BLaER1 (cell line): ENCODE data around the gene RSAD2.
"Not testable (repeated sequence)": the region's sequence is repeated elsewhere in the genome, so short reads cannot be mapped to it uniquely, and the experiment has no call there.

Source experiments
- H3K27ac ChIP-seq: shearing (Covaris generic); formaldehyde crosslinking; 2 replicates; pipeline ENCODE4 v1.8.1; 2022
- H3K27me3 ChIP-seq: shearing (Covaris generic); formaldehyde crosslinking; 2 replicates; pipeline ENCODE4 v1.8.1; 2022
- H3K36me3 ChIP-seq: shearing (Covaris generic); formaldehyde crosslinking; 2 replicates; pipeline ENCODE4 v1.8.1; 2022
- H3K4me1 ChIP-seq: shearing (Covaris generic); formaldehyde crosslinking; 2 replicates; pipeline ENCODE4 v1.8.1; 2022
- H3K4me2 ChIP-seq: shearing (Covaris generic); formaldehyde crosslinking; 2 replicates; pipeline ENCODE4 v1.8.1; 2022
- H3K4me3 ChIP-seq: shearing (Covaris generic); formaldehyde crosslinking; 2 replicates; pipeline ENCODE4 v1.8.1; 2022
- H3K9ac ChIP-seq: shearing (Covaris generic); formaldehyde crosslinking; 2 replicates; pipeline ENCODE4 v1.8.1; 2022
- H3K9me3 ChIP-seq: shearing (Covaris generic); formaldehyde crosslinking; 2 replicates; pipeline ENCODE4 v1.8.1; 2022
- H4K20me1 ChIP-seq: shearing (Covaris generic); formaldehyde crosslinking; 2 replicates; pipeline ENCODE4 v1.8.1; 2022
- Cebpa-rat ChIP-seq: shearing (Covaris generic); IDR thresholded peaks from 2 replicates; pipeline ENCODE4 v1.8.1; 2022

Gene RSAD2

DNA sequence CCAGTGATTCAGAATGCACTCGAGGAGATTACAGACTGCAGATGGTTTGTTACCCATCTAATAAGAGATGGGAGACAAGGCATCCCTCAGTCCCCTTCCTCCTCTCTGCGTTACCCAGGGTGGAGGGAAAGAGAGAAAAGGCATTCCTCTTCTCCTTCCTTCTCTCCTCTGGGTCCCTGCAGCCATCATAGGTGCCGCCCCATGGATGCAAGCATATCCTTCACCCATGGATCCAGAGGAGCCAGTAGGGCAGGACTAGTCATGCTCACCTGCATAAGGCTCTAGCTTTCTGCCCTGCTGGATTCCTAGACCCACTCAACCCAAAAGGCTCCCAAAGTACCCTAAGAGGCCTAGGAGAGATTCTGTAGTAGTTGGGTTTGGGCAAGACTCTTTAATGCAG lies 32.3 kb upstream of the RSAD2 start:
- no peak for TF ChIP-seq Cebpa-rat
- Histone ChIP-seq H3K27me3 (no peaks in the 10 kb centered on the region), H3K4me2 (no peak overlapping the region), H3K9ac (no peak overlapping the region), H3K4me3 (peak overlapping the region; percentile 34; the same call in 1 of the 2 replicates), H3K27ac (no peak overlapping the region), H3K4me1 (no peaks in the 10 kb centered on the region), H3K36me3 (peaks cover 55% of the 10 kb centered on the region), H4K20me1 (no peaks in the 10 kb centered on the region), H3K9me3 (peaks cover 97% of the 10 kb centered on the region)

- no peaks in the 10 kb centered on the region for H3K4me1 ChIP-seq
- H4K20me1 ChIP-seq: no peaks in the 10 kb centered on the region
- H3K27me3 ChIP-seq: no peaks in the 10 kb centered on the region
- H3K27ac ChIP-seq: no peak overlapping the region
- TF ChIP-seq Cebpa-rat: no peak
- peak overlapping the region; percentile 34; the same call in 1 of the 2 replicates for H3K4me3 ChIP-seq
- no peak overlapping the region for H3K9ac ChIP-seq
- peaks cover 97% of the 10 kb centered on the region for H3K9me3 ChIP-seq
- H3K4me2 ChIP-seq: no peak overlapping the region
- peaks cover 60% of the 10 kb centered on the region for H3K36me3 ChIP-seq
Measured at GRCh38 chr2:6845903-6846302, 31.7 kb upstream of the RSAD2 start.

- Histone ChIP-seq H3K4me2 (no peak overlapping the region), H3K9me3 (peaks cover 97% of the 10 kb centered on the region)
Measured at GRCh38 chr2:6846540-6846939, 31.0 kb upstream of the RSAD2 start.

DNA sequence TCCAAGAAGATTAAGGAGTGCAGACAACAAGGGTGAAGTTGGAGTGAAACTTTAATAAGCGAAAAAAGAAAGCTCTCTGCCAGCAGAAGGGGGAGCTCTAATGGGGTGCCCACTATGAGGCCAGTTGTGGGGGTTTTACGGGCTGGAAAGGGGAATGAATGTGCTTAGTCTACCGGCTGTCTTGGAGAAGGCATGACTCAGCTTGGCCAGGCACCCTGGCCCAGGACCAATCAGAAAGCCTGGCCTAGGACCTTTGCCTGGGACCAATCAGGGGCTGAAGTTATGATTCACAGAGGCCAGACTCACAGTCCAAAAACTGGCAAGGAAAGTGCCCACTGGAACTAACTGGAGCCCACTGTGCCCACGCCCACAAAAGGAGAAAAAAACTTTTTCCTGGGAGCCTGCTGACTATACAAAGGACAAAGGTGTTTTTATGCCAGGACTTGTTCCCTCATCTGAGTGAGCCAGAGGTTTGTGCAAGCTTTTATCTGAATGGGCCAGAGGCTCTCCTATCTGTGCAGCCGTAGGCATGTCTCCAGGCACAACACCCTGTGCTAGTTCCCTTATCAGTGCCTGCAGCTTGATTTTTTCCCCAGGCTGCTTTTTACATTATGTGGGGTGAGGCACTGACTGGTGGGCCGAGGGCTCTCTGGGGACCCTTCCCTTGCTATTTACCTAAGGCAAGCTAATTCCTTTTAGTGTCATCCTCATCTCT lies 30.5 kb upstream of the RSAD2 start:
- peaks cover 70% of the 10 kb centered on the region for H3K36me3 ChIP-seq
- H3K4me3 ChIP-seq: no peak overlapping the region
- H3K4me2 ChIP-seq: no peak overlapping the region
- no peaks in the 10 kb centered on the region for H3K27me3 ChIP-seq
- no peak for TF ChIP-seq Cebpa-rat
- no peak overlapping the region for H3K27ac ChIP-seq
- H4K20me1 ChIP-seq: no peaks in the 10 kb centered on the region
- H3K4me1 ChIP-seq: no peaks in the 10 kb centered on the region
- peaks cover 97% of the 10 kb centered on the region for H3K9me3 ChIP-seq
- no peak overlapping the region for H3K9ac ChIP-seq

More at GRCh38 chr2:6846540-6846939, 31.0 kb upstream of the RSAD2 start:
- Histone ChIP-seq H3K27ac (no peak overlapping the region), H3K4me1 (no peaks in the 10 kb centered on the region), H4K20me1 (no peaks in the 10 kb centered on the region), H3K36me3 (peaks cover 67% of the 10 kb centered on the region), H3K9ac (no peak overlapping the region), H3K4me3 (no peak overlapping the region; the same call in 1 of the 2 replicates), H3K27me3 (no peaks in the 10 kb centered on the region)
- TF ChIP-seq Cebpa-rat: no peak

GRCh38 chr2:6852195-6852594 lies 25.4 kb upstream of the RSAD2 start:
- no peak for TF ChIP-seq Cebpa-rat

GRCh38 chr2:6854416-6854815 lies 23.2 kb upstream of the RSAD2 start:
- H3K27ac ChIP-seq: no peak overlapping the region
- no peak for TF ChIP-seq Cebpa-rat
- peaks cover 58% of the 10 kb centered on the region for H3K9me3 ChIP-seq
- peaks cover 8% of the 10 kb centered on the region for H3K4me1 ChIP-seq
- H3K9ac ChIP-seq: no peak overlapping the region
- no peaks in the 10 kb centered on the region for H4K20me1 ChIP-seq
- no peak overlapping the region for H3K4me2 ChIP-seq
- peaks cover 72% of the 10 kb centered on the region for H3K36me3 ChIP-seq
- no peak overlapping the region for H3K4me3 ChIP-seq
- H3K27me3 ChIP-seq: no peaks in the 10 kb centered on the region

More at GRCh38 chr2:6852195-6852594, 25.4 kb upstream of the RSAD2 start:
- H3K9ac ChIP-seq: no peak overlapping the region
- H3K27me3 ChIP-seq: no peaks in the 10 kb centered on the region
- H3K4me3 ChIP-seq: no peak overlapping the region
- H3K27ac ChIP-seq: no peak overlapping the region
- H3K4me2 ChIP-seq: no peak overlapping the region
- H4K20me1 ChIP-seq: no peaks in the 10 kb centered on the region
- H3K36me3 ChIP-seq: peaks cover 70% of the 10 kb centered on the region
- H3K4me1 ChIP-seq: peaks cover 8% of the 10 kb centered on the region
- H3K9me3 ChIP-seq: peaks cover 59% of the 10 kb centered on the region

- no peak overlapping the region for H3K27ac ChIP-seq
- peak overlapping the region; percentile 3; the same call in 1 of the 2 replicates for H3K4me2 ChIP-seq
- peaks cover 57% of the 10 kb centered on the region for H3K9me3 ChIP-seq
- H3K36me3 ChIP-seq: peaks cover 74% of the 10 kb centered on the region
- H3K27me3 ChIP-seq: no peaks in the 10 kb centered on the region
- no peak overlapping the region for H3K4me3 ChIP-seq
- H4K20me1 ChIP-seq: no peaks in the 10 kb centered on the region
- TF ChIP-seq Cebpa-rat: no peak
- peaks cover 8% of the 10 kb centered on the region for H3K4me1 ChIP-seq
- H3K9ac ChIP-seq: no peak overlapping the region
Measured at GRCh38 chr2:6855860-6856547, 21.6 kb upstream of the RSAD2 start.

DNA sequence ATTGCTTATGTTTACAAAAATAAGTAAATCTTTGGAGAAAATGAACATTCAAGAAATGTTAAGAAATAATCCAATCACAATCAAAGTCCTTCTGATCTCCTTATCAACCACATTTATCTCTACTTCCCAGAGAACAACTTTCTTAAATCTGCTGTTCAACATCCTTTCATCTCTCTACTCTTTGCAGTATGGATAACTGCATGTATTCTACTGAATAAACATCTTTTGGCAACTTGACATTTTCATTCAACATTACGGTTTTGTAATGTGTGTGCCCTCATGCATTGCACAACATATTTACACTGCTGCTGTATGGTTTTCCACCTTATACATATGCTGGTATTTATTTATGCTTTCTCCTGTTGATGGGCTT lies 21.0 kb upstream of the RSAD2 start:
- Histone ChIP-seq H3K9ac (no peak overlapping the region), H3K27ac (no peak overlapping the region), H3K9me3 (peaks cover 57% of the 10 kb centered on the region), H3K36me3 (peaks cover 74% of the 10 kb centered on the region), H3K4me1 (peaks cover 8% of the 10 kb centered on the region), H3K4me2 (no peak overlapping the region), H3K27me3 (no peaks in the 10 kb centered on the region), H4K20me1 (no peaks in the 10 kb centered on the region), H3K4me3 (no peak overlapping the region)
- TF ChIP-seq Cebpa-rat: no peak

- not testable (repeated sequence) for H3K27ac ChIP-seq, H4K20me1 ChIP-seq, H3K4me1 ChIP-seq, H3K27me3 ChIP-seq, H3K4me2 ChIP-seq, H3K4me3 ChIP-seq, H3K9ac ChIP-seq
- peaks cover 75% of the 10 kb centered on the region for H3K36me3 ChIP-seq
- H3K9me3 ChIP-seq: peaks cover 51% of the 10 kb centered on the region
Measured at GRCh38 chr2:6858466-6859027, 19.0 kb upstream of the RSAD2 start.

DNA sequence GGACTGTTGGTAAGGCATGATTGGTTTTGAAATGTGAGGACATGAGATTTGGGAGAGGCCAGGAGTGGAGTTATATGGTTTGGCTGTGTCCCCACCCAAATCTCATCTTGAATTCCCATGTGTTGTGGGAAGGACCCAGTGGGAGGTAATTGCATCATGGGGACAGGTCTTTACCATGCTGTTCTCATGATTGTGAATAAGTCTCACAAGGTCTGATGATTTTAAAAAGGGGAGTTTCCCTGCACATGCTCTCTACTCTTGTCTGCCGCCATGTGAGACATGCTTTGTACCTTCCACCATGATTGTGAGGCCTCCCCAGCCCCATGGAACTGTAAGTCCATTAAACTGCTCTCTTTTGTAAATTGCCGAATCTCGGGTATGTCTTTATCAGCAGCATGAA lies 17.3 kb upstream of the RSAD2 start:
- Histone ChIP-seq H3K4me1 (peaks cover 27% of the 10 kb centered on the region), H3K9me3 (peaks cover 47% of the 10 kb centered on the region), H3K27me3 (no peaks in the 10 kb centered on the region)

More for the DNA sequence above, 17.3 kb upstream of the RSAD2 start:
- Histone ChIP-seq H3K4me2 (no peak overlapping the region), H3K27ac (no peak overlapping the region), H3K36me3 (peaks cover 62% of the 10 kb centered on the region), H4K20me1 (no peaks in the 10 kb centered on the region), H3K9ac (no peak overlapping the region), H3K4me3 (no peak overlapping the region)
- no peak for TF ChIP-seq Cebpa-rat
